Endodermal cell (in vitro differentiated cells): Measurements from ENCODE around the gene HABP2. TPM values are rescaled to one million over a fixed set of nuclear protein-coding genes. Genes with fewer than 3 reads are reported as not detected.
A peak's percentile ranks its signal among the peaks of the same experiment; 100 is the strongest.

ENCODE experiments used
- DNase-seq: peaks from one replicate; pipeline ENCODE4 v3.0.0-alpha.2; 2017
- H3K27ac ChIP-seq: 2 replicates; pipeline ENCODE4 v1.5.1; 2013; ENCODE audit warnings: mild to moderate bottlenecking, low read depth, low read length, moderate library complexity
- H3K27me3 ChIP-seq: 2 replicates; pipeline ENCODE4 v1.6.1; 2013; ENCODE audit warnings: mild to moderate bottlenecking, low read length, moderate library complexity; ENCODE audit not compliant: insufficient read depth, control insufficient read depth, poor library complexity, severe bottlenecking
- H3K36me3 ChIP-seq: 2 replicates; pipeline ENCODE4 v1.7.0; 2013; ENCODE audit warnings: mild to moderate bottlenecking, low read length, moderate library complexity; ENCODE audit not compliant: control insufficient read depth, insufficient read depth
- H3K4me1 ChIP-seq: one replicate; pipeline ENCODE4 v1.7.0; 2013; ENCODE audit warnings: low read length; ENCODE audit not compliant: control insufficient read depth, insufficient read depth
- H3K4me3 ChIP-seq: 2 replicates; pipeline ENCODE4 v1.5.1; 2013; ENCODE audit warnings: mild to moderate bottlenecking, low read length, moderate library complexity
- H3K9ac ChIP-seq: 2 replicates; pipeline ENCODE4 v1.6.1; 2013; ENCODE audit warnings: mild to moderate bottlenecking, low read length, moderate library complexity; ENCODE audit not compliant: poor library complexity, severe bottlenecking; ENCODE audit errors: extremely low read depth
- H3K9me3 ChIP-seq: 2 replicates; pipeline ENCODE4 v1.6.1; 2013; ENCODE audit warnings: mild to moderate bottlenecking, low read length, moderate library complexity; ENCODE audit not compliant: control insufficient read depth
- H3K27ac Mint-ChIP-seq: 2 replicates; pipeline ENCODE4 v1.8.0; 2020; ENCODE audit warnings: mixed read lengths
- H3K27me3 Mint-ChIP-seq: 2 replicates; pipeline ENCODE4 v1.8.0; 2021; ENCODE audit warnings: mild to moderate bottlenecking, mixed read lengths; ENCODE audit not compliant: insufficient read depth
- H3K36me3 Mint-ChIP-seq: 2 replicates; pipeline ENCODE4 v1.8.0; 2020; ENCODE audit warnings: low read depth, mixed read lengths
- H3K4me1 Mint-ChIP-seq: 2 replicates; pipeline ENCODE4 v1.8.0; 2020; ENCODE audit warnings: mixed read lengths
- H3K4me3 Mint-ChIP-seq: 2 replicates; pipeline ENCODE4 v1.8.0; 2020; ENCODE audit warnings: mild to moderate bottlenecking, moderate library complexity, mixed read lengths
- H3K9me3 Mint-ChIP-seq: 2 replicates; pipeline ENCODE4 v1.8.0; 2020; ENCODE audit warnings: mild to moderate bottlenecking, mixed read lengths
- CTCF ChIP-seq: fragments of 200-600 bp; sonication (generic); conservative IDR thresholded peaks from 2 replicates; pipeline ENCODE4 v1.5.0; 2021; ENCODE audit warnings: antibody characterized with exemption, mild to moderate bottlenecking
- WGBS, 2 experiments: methylation state at CpG; one replicate each; pipeline versions ENCODE4 v1.1.5 to v1.1.7; 2013; ENCODE audit warnings: missing lambda C conversion rate in 2 of 2, mixed read lengths in 1 of 2; ENCODE audit not compliant: insufficient coverage in 1 of 2, insufficient read length in 1 of 2; 5-methylcytosine and 5-hydroxymethylcytosine counted together
- total RNA-seq, 2 donors: library from RNA; stranded (reverse); fragmentation: NEBNext Ultra II Directional in 1 of 2; extraction: Animal tissue kit (Norgen Biotek cat#: 25700) in 1 of 2; gene quantifications; 2 replicates in 1 of 2; 3 replicates in 1 of 2; pipeline ENCODE4 v1.2.1, GENCODE V29; 2021

Gene HABP2
- total RNA-seq, 2 donors from 2014 or later, result 0.71 to 1.6 TPM

GRCh38 chr10:113517901-113518260 is 35.0 kb upstream of the HABP2 start:
- Histone ChIP-seq H3K9ac (no peak overlapping the region), H3K27me3 (no peaks in the 10 kb centered on the region), H3K9me3 (no peaks in the 10 kb centered on the region), H3K36me3 (no peaks in the 10 kb centered on the region), H3K4me1 (no peaks in the 10 kb centered on the region), H3K4me3 (no peak overlapping the region), H3K27ac (no peak overlapping the region)
- Mint-ChIP-seq H3K4me3 (no peak overlapping the region), H3K4me1 (peaks cover 10% of the 10 kb centered on the region), H3K27me3 (peaks cover 4% of the 10 kb centered on the region), H3K36me3 (no peaks in the 10 kb centered on the region), H3K9me3 (no peaks in the 10 kb centered on the region), H3K27ac (no peak overlapping the region)
- DNase-seq, result peak; percentile 24
- WGBS, 2 experiments, result 76 to 80% methylated on average over 3 to 5 of the region's 5 CpGs
- TF ChIP-seq CTCF, result no peak

GRCh38 chr10:113518415-113518814 is 34.4 kb upstream of the HABP2 start:
- no peak overlapping the region for H3K4me3 ChIP-seq
- H3K36me3 Mint-ChIP-seq, result no peaks in the 10 kb centered on the region
- peaks cover 4% of the 10 kb centered on the region for H3K27me3 Mint-ChIP-seq
- no peak overlapping the region for H3K4me3 Mint-ChIP-seq
- peaks cover 12% of the 10 kb centered on the region for H3K4me1 Mint-ChIP-seq
- H3K27me3 ChIP-seq, result no peaks in the 10 kb centered on the region
- no peak overlapping the region for H3K27ac ChIP-seq
- H3K36me3 ChIP-seq, result no peaks in the 10 kb centered on the region
- TF ChIP-seq CTCF, result no peak
- H3K9ac ChIP-seq, result no peak overlapping the region
- peak; percentile 17 for DNase-seq
- H3K9me3 ChIP-seq, result no peaks in the 10 kb centered on the region
- no peaks in the 10 kb centered on the region for H3K9me3 Mint-ChIP-seq
- whole genome bisulfite sequencing, 2 experiments, result 57 to 74% methylated on average over 1 to 3 of the region's 3 CpGs
- H3K27ac Mint-ChIP-seq, result no peak overlapping the region
- no peaks in the 10 kb centered on the region for H3K4me1 ChIP-seq

GRCh38 chr10:113518816-113519591 is 33.8 kb upstream of the HABP2 start:
- Histone ChIP-seq H3K9ac (no peak overlapping the region), H3K4me3 (no peak overlapping the region), H3K36me3 (no peaks in the 10 kb centered on the region), H3K9me3 (no peaks in the 10 kb centered on the region), H3K4me1 (no peaks in the 10 kb centered on the region), H3K27me3 (no peaks in the 10 kb centered on the region), H3K27ac (no peak overlapping the region)
- TF ChIP-seq CTCF, result no peak
- WGBS, 2 experiments, result 91 to 95% methylated on average over 4 to 10 of the region's 10 CpGs
- DNase-seq, result peak; percentile 27
- H3K27ac Mint-ChIP-seq, result no peak overlapping the region
- H3K27me3 Mint-ChIP-seq, result peaks cover 4% of the 10 kb centered on the region
- H3K9me3 Mint-ChIP-seq, result no peaks in the 10 kb centered on the region
- H3K4me3 Mint-ChIP-seq, result no peak overlapping the region
- H3K4me1 Mint-ChIP-seq, result peaks cover 12% of the 10 kb centered on the region
- no peaks in the 10 kb centered on the region for H3K36me3 Mint-ChIP-seq
